ENCODE results near the gene RTTN. TPM values are rescaled to one million over a fixed set of nuclear protein-coding genes. Genes with fewer than 3 reads are reported as not detected.

Gene RTTN
- total and polyA plus RNA-seq, 2 donors (not counting 3 experiments of a cell fraction or from before 2014, with no cell fraction given): 3.1 to 17.4 TPM

GRCh38 chr18:70044632-70045031 is 160.9 kb downstream of the RTTN start:
- peak overlapping the region; percentile 24 for H2AFZ ChIP-seq (ENCODE audit: low read depth, low read length)
- intact Hi-C loops (cut with micrococcal nuclease) (no loop called here), dilution Hi-C loops (cut with MboI; ENCODE audit: extremely low pct_ligation_motif_present, low sequenced_read_pairs) (no loop called here)

More at GRCh38 chr18:70044632-70045031, 160.9 kb downstream of the RTTN start:
- ChIA-PET POLR2A (no interaction called here), CTCF (no interaction called here)
- peak; percentile 82 for FAIRE-seq
- H3K27ac ChIP-seq (ENCODE audit: insufficient read depth, low read depth, low read length): peak overlapping the region; percentile 77
- no peaks in the 10 kb centered on the region for H3K9me3 ChIP-seq (replicated peaks; ENCODE audit: control insufficient read depth, insufficient read depth, low read length)
- peaks cover 13% of the 10 kb centered on the region for H3K4me1 ChIP-seq (ENCODE audit: control insufficient read depth, extremely low read depth, insufficient read depth, low read length)
- no TSS peak for BruUV-seq (replicated peaks)
- H3K27me3 ChIP-seq (ENCODE audit: control insufficient read depth in 2 of 2, insufficient read depth in 2 of 2, low read length in 2 of 2): no peaks in the 10 kb centered on the region
- no peaks in the 10 kb centered on the region for H3K9me1 ChIP-seq (replicated peaks; ENCODE audit: control insufficient read depth, extremely low read depth, insufficient read depth, low read length)
- peak; percentile 94 for DNase-seq (ENCODE audit: low read depth, low spot score)
- peak overlapping the region; percentile 12 for H3K9ac ChIP-seq (replicated peaks; ENCODE audit: extremely low read depth, insufficient read depth, low read length)
- H3K79me2 ChIP-seq (ENCODE audit: control insufficient read depth, insufficient read depth, low read length): no peaks in the 10 kb centered on the region
- H3K4me3 ChIP-seq (replicated peaks in 1 of 3; ENCODE audit: insufficient read depth in 1 of 3, low read depth in 1 of 3, low read length in 3 of 3): no peak overlapping the region
- no peak overlapping the region for H3K4me2 ChIP-seq (ENCODE audit: insufficient read depth, low read length)
- H4K20me1 ChIP-seq (replicated peaks; ENCODE audit: control insufficient read depth, extremely low read depth, insufficient read depth, low read length): no peaks in the 10 kb centered on the region
- no peak for TF ChIP-seq MAX (IDR thresholded peaks at IDR 0.05; ENCODE audit: insufficient read depth, insufficient read length)
- TF ChIP-seq MYC (IDR thresholded peaks at IDR 0.05; ENCODE audit: low read depth, low read length): no peak
- TF ChIP-seq POLR2A (IDR thresholded peaks at IDR 0.05; ENCODE audit: low read depth, low read length): no peak
- no peak for TF ChIP-seq POLR2AphosphoS5 (IDR thresholded peaks at IDR 0.05; ENCODE audit: insufficient read depth, low read depth, low read length)
- peak; percentile 94 for TF ChIP-seq FOS (IDR thresholded peaks at IDR 0.05; ENCODE audit: borderline replicate concordance, insufficient read depth, low read length)
- TF ChIP-seq EZH2 (IDR thresholded peaks at IDR 0.05; ENCODE audit: borderline replicate concordance, low read depth, low read length, severe bottlenecking): no peak
- TF ChIP-seq GATA2 (IDR thresholded peaks at IDR 0.05; ENCODE audit: insufficient read depth, insufficient read length, low read depth, low read length): peak; percentile 74
- no peak for TF ChIP-seq CTCF (IDR thresholded peaks at IDR 0.05; ENCODE audit: extremely low read depth in 1 of 2, insufficient read depth in 1 of 2, low read depth in 1 of 2, low read length in 2 of 2)
- peak; percentile 81 for TF ChIP-seq JUN (IDR thresholded peaks at IDR 0.05; ENCODE audit: borderline replicate concordance, insufficient read depth, insufficient read length, low read depth)
- H3K36me3 ChIP-seq (ENCODE audit: control insufficient read depth in 2 of 2, extremely low read depth in 1 of 2, insufficient read depth in 2 of 2, low read length in 2 of 2): no peaks in the 10 kb centered on the region
